Gastroesophageal sphincter (tissue), 3 donors: ENCODE measurements around the gene HADHB.

Source experiments
- CTCF ChIP-seq, 4 experiments: fragments of 200-600 bp in 2 of 4; fragments of 450-650 bp in 2 of 4; sonication (generic) in 1 of 4; IDR thresholded peaks; one replicate each; pipeline ENCODE4 v1.5.1; 2017 to 2019; ENCODE audit warnings: antibody characterized with exemption in 4 of 4, mild to moderate bottlenecking in 2 of 4, moderate library complexity in 2 of 4
- EP300 ChIP-seq: sonication (generic); formaldehyde crosslinking; IDR thresholded peaks from one replicate; pipeline ENCODE4 v1.6.1; 2017; ENCODE audit warnings: antibody characterized with exemption, mild to moderate bottlenecking
- POLR2A ChIP-seq, 2 donors: fragments of 450-650 bp; IDR thresholded peaks; one replicate each; pipeline ENCODE4 v1.6.1; 2017; ENCODE audit warnings: antibody characterized with exemption in 2 of 2, mild to moderate bottlenecking in 2 of 2, moderate library complexity in 1 of 2
- POLR2AphosphoS5 ChIP-seq: sonication (generic); formaldehyde crosslinking; IDR thresholded peaks from one replicate; pipeline ENCODE4 v1.6.1; 2017; ENCODE audit warnings: antibody characterized with exemption

DNA sequence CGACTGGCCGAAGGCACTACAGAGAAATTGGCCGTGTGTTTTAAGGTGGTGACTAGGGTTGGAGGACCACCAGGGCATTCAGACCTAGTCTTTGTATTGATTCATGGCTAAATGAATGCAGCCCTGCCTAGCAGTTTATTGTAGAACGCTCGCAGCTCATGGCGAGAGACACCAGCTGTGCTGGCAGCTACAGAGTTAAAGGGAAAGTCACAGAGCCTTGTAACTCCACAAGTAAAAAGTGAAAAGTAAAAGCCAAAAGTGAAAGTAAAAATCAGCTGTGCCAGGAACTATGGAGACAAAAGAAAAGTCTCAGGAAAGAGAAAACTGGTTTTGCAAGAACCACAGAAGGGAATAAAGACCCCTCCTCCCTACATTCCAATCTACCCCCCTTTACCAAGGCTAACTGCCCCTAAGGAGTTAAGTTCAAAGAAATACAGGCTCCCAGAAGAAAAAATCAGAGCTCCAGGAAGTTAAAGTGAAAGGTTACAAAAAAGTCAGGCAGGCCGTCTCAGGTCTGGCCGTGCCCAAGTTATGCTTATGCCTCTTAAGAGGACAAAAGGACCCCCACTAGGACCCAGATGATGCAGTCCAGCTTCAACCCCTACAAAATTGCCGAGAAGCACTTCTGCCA, 54.8 kb downstream of the HADHB start:
- TF ChIP-seq POLR2A (IDR thresholded peaks at IDR 0.05), result no peak
- no peak for TF ChIP-seq EP300
- TF ChIP-seq CTCF (IDR thresholded peaks at IDR 0.05), result no peak
- TF ChIP-seq POLR2AphosphoS5, result no peak
